Sigmoid colon (tissue), 7 donors: ENCODE results near the gene CTSA. TPM values are rescaled to one million over a fixed set of nuclear protein-coding genes. Genes with fewer than 3 reads are reported as not detected.
A peak's percentile ranks its signal among the peaks of the same experiment; 100 is the strongest.

Experiments used
- DNase-seq: peaks from one replicate; pipeline ENCODE4 v3.0.0-alpha.2; 2019
- H3K27ac ChIP-seq, 4 donors: fragments of 200-600 bp; sonication (generic); one replicate each; pipeline ENCODE4 v1.5.1; 2016 to 2019; ENCODE audit warnings: mild to moderate bottlenecking in 1 of 4
- H3K27me3 ChIP-seq, 3 donors: fragments of 200-600 bp; sonication (generic); one replicate each; pipeline ENCODE4 v1.5.1; 2019; ENCODE audit warnings: mild to moderate bottlenecking in 1 of 3
- H3K36me3 ChIP-seq, 4 donors: fragments of 200-600 bp; sonication (generic); one replicate each; pipeline ENCODE4 v1.5.1; 2016 to 2019
- H3K4me1 ChIP-seq, 4 donors: fragments of 200-600 bp; sonication (generic); one replicate each; pipeline ENCODE4 v1.5.1; 2017 to 2019
- H3K4me3 ChIP-seq, 4 donors: fragments of 200-600 bp; sonication (generic); one replicate each; pipeline ENCODE4 v1.5.1; 2017 to 2019; ENCODE audit warnings: mild to moderate bottlenecking in 2 of 4, moderate library complexity in 1 of 4
- H3K9me3 ChIP-seq, 4 donors: fragments of 200-600 bp in 3 of 4; sonication (generic) in 3 of 4; one replicate each; pipeline versions ENCODE4 v1.5.1 to v1.6.1; 2013 to 2019
- EP300 ChIP-seq, 4 donors: sonication (generic); formaldehyde crosslinking; IDR thresholded peaks; one replicate each; pipeline ENCODE4 v1.6.1; 2017; ENCODE audit warnings: antibody characterized with exemption in 4 of 4
- POLR2A ChIP-seq, 2 donors: fragments of 450-650 bp; IDR thresholded peaks; one replicate each; pipeline ENCODE4 v1.6.1; 2016; ENCODE audit warnings: antibody characterized with exemption in 2 of 2, mild to moderate bottlenecking in 2 of 2, moderate library complexity in 2 of 2
- POLR2AphosphoS5 ChIP-seq, 4 donors: sonication (generic); formaldehyde crosslinking; IDR thresholded peaks; one replicate each; pipeline ENCODE4 v1.6.1; 2017; ENCODE audit warnings: antibody characterized with exemption in 4 of 4
- WGBS, 2 donors: extraction: QIAGEN DNeasy Blood & Tissue Kit; methylation state at CpG; one replicate each; pipeline ENCODE4 v1.1.7; 2013; 5-methylcytosine and 5-hydroxymethylcytosine counted together
- intact Hi-C: fragments of 100-400 bp; cut with DNase I; formaldehyde crosslinking; loops from one replicate; pipeline ENCODE4 v1.15.1; 2023
- polyA plus RNA-seq, 3 donors: library from polyadenylated mRNA; stranded (reverse); fragments of 200-250 nt; gene quantifications; one replicate each; pipeline ENCODE4 v1.2.3, GENCODE V29; 2013
- total RNA-seq, 4 donors: library from RNA; depleted of rRNA; stranded (reverse); fragments of >200 nt; gene quantifications; one replicate each; pipeline ENCODE4 v1.1.0, GENCODE V29; 2016
- TF ChIP-seq, protein P1 (sequence below), 4 experiments: fragments of 450-650 bp in 3 of 4; fragments of 200-600 bp in 1 of 4; IDR thresholded peaks; one replicate each; pipeline ENCODE4 v1.5.1; 2016 to 2019; ENCODE audit warnings: antibody characterized with exemption in 4 of 4, mild to moderate bottlenecking in 3 of 4, moderate library complexity in 2 of 4
- donor health status: healthy with polysubstance abuse.
- donor health status: Bipolar disorder and iron deficiency.
- donor health status: healthy.

The CTSA gene
- total and polyA plus RNA-seq, 7 donors, result 45.7 to 203 (median 64.9) TPM

DNA sequence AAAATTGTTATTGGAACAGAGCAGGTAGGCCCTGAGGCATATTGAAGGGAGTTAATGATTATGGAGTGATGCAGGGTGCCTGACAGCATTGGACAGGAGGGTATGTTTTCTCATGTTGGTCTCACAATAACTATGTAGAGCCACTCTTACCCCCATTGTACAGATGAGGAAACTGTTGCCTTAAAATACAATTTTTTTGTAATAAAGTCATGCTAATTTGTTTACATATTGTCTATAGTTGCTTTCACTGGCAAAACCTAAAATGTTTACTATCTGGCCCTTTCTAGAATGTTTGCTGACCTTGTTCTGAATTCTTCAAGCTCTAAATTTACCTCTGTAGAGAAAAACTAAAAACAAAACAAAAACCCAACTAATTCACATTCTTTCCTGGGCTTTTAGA, 39.6 kb upstream of the CTSA start:
- Histone ChIP-seq H3K36me3 (peaks cover 3 to 50% (median 9%) of the 10 kb centered on the region in 4 donors), H3K27me3 (no peaks in the 10 kb centered on the region), H3K9me3 (no peaks in the 10 kb centered on the region), H3K4me3 (no peak overlapping the region), H3K27ac (no peak overlapping the region), H3K4me1 (peaks cover 0 to 25% (median 19%) of the 10 kb centered on the region in 4 donors)
- intact Hi-C loops, result no loop called here
- no peak for DNase-seq
- no peak for TF ChIP-seq POLR2A (IDR thresholded peaks at IDR 0.05)
- TF ChIP-seq POLR2AphosphoS5 (IDR thresholded peaks at IDR 0.05), result no peak
- no peak for TF ChIP-seq EP300 (IDR thresholded peaks at IDR 0.05)
- TF ChIP-seq, protein P1, sequence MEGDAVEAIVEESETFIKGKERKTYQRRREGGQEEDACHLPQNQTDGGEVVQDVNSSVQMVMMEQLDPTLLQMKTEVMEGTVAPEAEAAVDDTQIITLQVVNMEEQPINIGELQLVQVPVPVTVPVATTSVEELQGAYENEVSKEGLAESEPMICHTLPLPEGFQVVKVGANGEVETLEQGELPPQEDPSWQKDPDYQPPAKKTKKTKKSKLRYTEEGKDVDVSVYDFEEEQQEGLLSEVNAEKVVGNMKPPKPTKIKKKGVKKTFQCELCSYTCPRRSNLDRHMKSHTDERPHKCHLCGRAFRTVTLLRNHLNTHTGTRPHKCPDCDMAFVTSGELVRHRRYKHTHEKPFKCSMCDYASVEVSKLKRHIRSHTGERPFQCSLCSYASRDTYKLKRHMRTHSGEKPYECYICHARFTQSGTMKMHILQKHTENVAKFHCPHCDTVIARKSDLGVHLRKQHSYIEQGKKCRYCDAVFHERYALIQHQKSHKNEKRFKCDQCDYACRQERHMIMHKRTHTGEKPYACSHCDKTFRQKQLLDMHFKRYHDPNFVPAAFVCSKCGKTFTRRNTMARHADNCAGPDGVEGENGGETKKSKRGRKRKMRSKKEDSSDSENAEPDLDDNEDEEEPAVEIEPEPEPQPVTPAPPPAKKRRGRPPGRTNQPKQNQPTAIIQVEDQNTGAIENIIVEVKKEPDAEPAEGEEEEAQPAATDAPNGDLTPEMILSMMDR (IDR thresholded peaks at IDR 0.05), result no peak

DNA sequence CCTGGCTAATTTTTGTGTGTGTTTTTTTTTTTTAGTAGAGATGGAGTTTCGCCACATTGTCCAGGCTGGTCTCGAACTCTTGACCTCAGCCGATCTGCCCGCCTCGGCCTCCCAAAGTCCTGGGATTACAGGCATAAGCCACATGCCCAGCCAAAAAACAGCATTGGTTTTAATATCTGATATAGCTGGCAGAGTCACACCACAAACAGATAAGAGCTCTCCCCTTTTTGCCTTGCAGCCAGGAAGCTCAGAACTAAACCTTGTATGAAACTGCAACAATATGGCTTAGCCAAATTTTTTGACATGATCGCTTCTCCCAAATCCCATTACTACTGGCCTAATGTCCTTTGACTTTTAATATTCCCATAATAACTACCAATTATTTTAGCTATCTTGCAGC, 38.8 kb upstream of the CTSA start:
- H3K4me3 ChIP-seq, result no peak overlapping the region
- H3K4me1 ChIP-seq, result peaks cover 0 to 28% (median 21%) of the 10 kb centered on the region in 4 donors
- no peaks in the 10 kb centered on the region for H3K9me3 ChIP-seq
- TF ChIP-seq EP300 (IDR thresholded peaks at IDR 0.05), result no peak
- TF ChIP-seq, protein P1 (IDR thresholded peaks at IDR 0.05), result no peak
- TF ChIP-seq POLR2A (IDR thresholded peaks at IDR 0.05), result no peak
- no peak for TF ChIP-seq POLR2AphosphoS5 (IDR thresholded peaks at IDR 0.05)
- H3K27ac ChIP-seq, result no peak overlapping the region
- DNase-seq, result no peak
- no peaks in the 10 kb centered on the region for H3K27me3 ChIP-seq
- peaks cover 3 to 41% (median 9%) of the 10 kb centered on the region in 4 donors for H3K36me3 ChIP-seq
- intact Hi-C loops, result no loop called here
- 96 to 97% methylated on average over 6 of the region's 6 CpGs for WGBS, 2 donors

DNA sequence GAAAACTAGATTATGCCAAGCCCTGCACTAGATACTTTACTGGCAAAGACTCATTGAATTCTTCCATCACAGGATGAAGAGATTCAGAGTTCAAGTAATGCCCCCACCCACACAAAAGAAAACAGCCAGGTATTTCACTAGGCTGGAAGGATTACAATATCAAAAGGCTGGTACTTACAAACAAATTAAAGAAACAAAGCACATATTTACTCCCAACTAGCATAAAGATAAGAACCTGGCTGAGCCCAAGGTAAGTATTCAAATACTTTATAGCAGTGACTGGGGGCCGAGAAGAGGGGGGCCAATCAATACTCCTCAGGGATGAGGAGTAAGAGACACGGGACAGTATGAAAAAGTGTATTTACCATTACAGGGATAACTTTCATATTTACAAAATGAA, 37.7 kb upstream of the CTSA start:
- H3K36me3 ChIP-seq, result peaks cover 0 to 30% (median 3%) of the 10 kb centered on the region in 4 donors
- intact Hi-C loops, result no loop called here
- peaks cover 0 to 38% (median 30%) of the 10 kb centered on the region in 4 donors for H3K4me1 ChIP-seq

DNA sequence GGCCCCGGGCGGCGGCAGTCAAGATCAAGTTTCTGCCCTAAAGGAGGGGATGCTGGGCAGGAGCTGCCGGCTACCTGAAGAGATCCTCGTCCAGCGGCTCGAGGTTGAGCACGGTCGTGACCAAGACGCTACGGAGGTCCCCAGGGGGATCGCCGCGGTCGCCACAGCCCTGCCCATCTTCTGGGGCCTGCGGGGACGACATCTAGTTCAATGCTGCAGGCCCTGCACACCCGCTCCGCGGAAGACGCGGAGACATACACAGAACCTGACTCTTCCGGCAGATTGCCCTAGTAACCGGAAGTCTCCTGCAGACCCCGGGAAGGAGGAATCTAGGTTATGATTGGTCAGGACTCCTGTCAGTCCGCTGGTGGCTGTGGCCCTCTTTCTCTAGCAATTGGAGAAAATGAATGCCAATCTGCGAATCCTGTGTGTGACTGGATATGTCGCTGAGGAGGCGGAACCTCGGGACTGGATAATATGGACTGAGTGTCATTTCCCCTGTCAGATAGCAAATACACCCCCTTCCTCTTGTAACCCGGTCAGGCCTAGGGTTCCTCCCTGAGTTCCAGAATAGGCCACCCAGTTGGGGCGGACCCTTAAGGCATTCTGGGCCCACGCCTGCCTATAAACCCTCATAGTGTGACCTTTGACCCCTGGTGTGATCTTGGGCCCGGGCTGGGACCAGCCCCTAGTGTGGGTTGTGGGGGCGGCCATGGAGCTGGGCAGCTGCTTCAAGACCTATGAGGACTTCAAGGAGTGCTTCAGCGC, 33.8 kb upstream of the CTSA start, which contains the start of the genes ACOT8 and ZSWIM3:
Gene ACOT8, minus strand, starts transcription at position 279 of the 768 bp plus-strand sequence. Its CDS starts 77 bp downstream, at position 202.
Gene ZSWIM3, plus strand, starts transcription at position 501 of the 768 bp plus-strand sequence. Its CDS starts 212 bp downstream, at position 713.
- Histone ChIP-seq H3K4me3 (peak within 1 kb of the TSS; percentile 57 to 91 (median 78)), H3K27me3 (no peaks in the 10 kb centered on the region), H3K36me3 (peaks cover 0 to 12% (median 2%) of the 10 kb centered on the region in 4 donors), H3K4me1 (peaks cover 0 to 46% (median 34%) of the 10 kb centered on the region in 4 donors), H3K27ac (peak within 1 kb of the TSS; percentile 83 to 85 (median 84)), H3K9me3 (no peaks in the 10 kb centered on the region)
- intact Hi-C loops, result no loop called here
- WGBS, 2 donors, result 0% methylated on average over 36 of the region's 36 CpGs
- peak; percentile 99 for DNase-seq
- TF ChIP-seq POLR2A (IDR thresholded peaks at IDR 0.05) (peak; percentile 52 to 54), EP300 (IDR thresholded peaks at IDR 0.05) (no peak), POLR2AphosphoS5 (IDR thresholded peaks at IDR 0.05) (peak; percentile 38 to 85 (median 84))

More for the DNA sequence above, 37.7 kb upstream of the CTSA start:
- Histone ChIP-seq H3K27me3 (no peaks in the 10 kb centered on the region), H3K9me3 (no peaks in the 10 kb centered on the region), H3K4me3 (no peak overlapping the region), H3K27ac (no peak overlapping the region)
- 71 to 86% methylated on average over 2 of the region's 2 CpGs for WGBS, 2 donors
- no peak for DNase-seq
- TF ChIP-seq POLR2A (IDR thresholded peaks at IDR 0.05), result no peak
- TF ChIP-seq POLR2AphosphoS5 (IDR thresholded peaks at IDR 0.05), result no peak
- no peak for TF ChIP-seq EP300 (IDR thresholded peaks at IDR 0.05)
- TF ChIP-seq, protein P1 (IDR thresholded peaks at IDR 0.05), result no peak

DNA sequence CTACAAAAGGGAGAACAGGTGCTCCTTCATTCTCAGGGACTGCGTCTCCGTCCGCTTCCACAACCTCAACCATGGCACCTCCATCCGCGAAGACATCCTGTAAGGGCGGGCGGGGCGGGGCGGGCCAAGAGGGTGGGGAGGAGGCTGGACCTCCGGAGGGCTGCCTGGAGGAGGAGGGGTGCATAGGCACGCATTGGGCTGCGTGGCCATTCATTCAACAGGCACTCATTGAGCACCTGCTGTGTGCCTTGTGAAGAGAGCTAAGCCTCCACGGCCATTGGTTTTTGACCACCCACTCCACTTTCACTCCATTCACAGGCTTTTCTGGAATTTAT, 33.3 kb upstream of the CTSA start:
- WGBS, 2 donors, result 10 to 20% methylated on average over 13 of the region's 13 CpGs
- no peak for TF ChIP-seq EP300 (IDR thresholded peaks at IDR 0.05)
- TF ChIP-seq POLR2A (IDR thresholded peaks at IDR 0.05), result no peak
- TF ChIP-seq POLR2AphosphoS5 (IDR thresholded peaks at IDR 0.05), result no peak
- TF ChIP-seq, protein P1 (IDR thresholded peaks at IDR 0.05), result no peak
- Histone ChIP-seq H3K27me3 (no peaks in the 10 kb centered on the region), H3K4me3 (peak overlapping the region; percentile 57 to 91 (median 78)), H3K9me3 (no peaks in the 10 kb centered on the region), H3K27ac (peak overlapping the region; percentile 83 to 85 (median 84)), H3K4me1 (peaks cover 0 to 46% (median 34%) of the 10 kb centered on the region in 4 donors), H3K36me3 (peaks cover 0 to 10% (median under 1%) of the 10 kb centered on the region in 4 donors)
- no peak for DNase-seq
- intact Hi-C loops, result no loop called here
